ENCODE results near the gene SMARCC1. TPM values are rescaled to one million over a fixed set of nuclear protein-coding genes. Genes with fewer than 3 reads are reported as not detected.
A peak's percentile ranks its signal among the peaks of the same experiment; 100 is the strongest.

SMARCC1 gene
- total RNA-seq, 2 donors from 2014 or later: 25.9 to 34.3 TPM

DNA sequence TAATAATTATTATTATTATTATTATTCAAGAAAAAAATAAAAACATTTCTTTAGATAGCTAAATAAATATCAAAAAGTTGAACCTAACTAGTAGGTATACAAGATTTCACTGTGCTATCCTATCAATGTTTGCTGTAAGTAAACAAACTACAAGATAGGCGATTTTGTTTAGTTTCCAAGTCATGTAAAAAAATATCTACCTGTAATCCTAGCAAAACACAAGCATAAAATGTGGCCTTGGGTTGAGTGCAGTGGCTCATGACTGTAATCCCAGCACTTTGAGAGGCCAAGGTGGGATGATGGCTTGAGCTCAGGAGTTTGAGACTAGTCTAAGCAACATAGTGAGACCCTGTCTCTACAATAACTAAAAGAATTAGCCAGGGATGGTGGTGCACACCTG, 131.4 kb downstream of the SMARCC1 start:
- H3K9me3 ChIP-seq: no peaks in the 10 kb centered on the region
- H3K4me3 ChIP-seq: no peak overlapping the region
- ATAC-seq: no peak
- no peak overlapping the region for H3K27ac ChIP-seq
- intact Hi-C loops (cut with DNase I): no loop called here
- TF ChIP-seq, protein P1, sequence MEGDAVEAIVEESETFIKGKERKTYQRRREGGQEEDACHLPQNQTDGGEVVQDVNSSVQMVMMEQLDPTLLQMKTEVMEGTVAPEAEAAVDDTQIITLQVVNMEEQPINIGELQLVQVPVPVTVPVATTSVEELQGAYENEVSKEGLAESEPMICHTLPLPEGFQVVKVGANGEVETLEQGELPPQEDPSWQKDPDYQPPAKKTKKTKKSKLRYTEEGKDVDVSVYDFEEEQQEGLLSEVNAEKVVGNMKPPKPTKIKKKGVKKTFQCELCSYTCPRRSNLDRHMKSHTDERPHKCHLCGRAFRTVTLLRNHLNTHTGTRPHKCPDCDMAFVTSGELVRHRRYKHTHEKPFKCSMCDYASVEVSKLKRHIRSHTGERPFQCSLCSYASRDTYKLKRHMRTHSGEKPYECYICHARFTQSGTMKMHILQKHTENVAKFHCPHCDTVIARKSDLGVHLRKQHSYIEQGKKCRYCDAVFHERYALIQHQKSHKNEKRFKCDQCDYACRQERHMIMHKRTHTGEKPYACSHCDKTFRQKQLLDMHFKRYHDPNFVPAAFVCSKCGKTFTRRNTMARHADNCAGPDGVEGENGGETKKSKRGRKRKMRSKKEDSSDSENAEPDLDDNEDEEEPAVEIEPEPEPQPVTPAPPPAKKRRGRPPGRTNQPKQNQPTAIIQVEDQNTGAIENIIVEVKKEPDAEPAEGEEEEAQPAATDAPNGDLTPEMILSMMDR (IDR thresholded peaks at IDR 0.05): no peak
- TF ChIP-seq POLR2A (IDR thresholded peaks at IDR 0.05): no peak
- no peak for DNase-seq
- H3K27me3 ChIP-seq: no peaks in the 10 kb centered on the region
- WGBS, 2 donors: 31 to 45% methylated on average over 1 of the region's 1 CpG
- peaks cover 7% of the 10 kb centered on the region for H3K4me1 ChIP-seq
- H3K36me3 ChIP-seq (replicated peaks in 1 of 2; ENCODE audit: insufficient read depth in 1 of 2, low read depth in 2 of 2): no peaks in the 10 kb centered on the region

DNA sequence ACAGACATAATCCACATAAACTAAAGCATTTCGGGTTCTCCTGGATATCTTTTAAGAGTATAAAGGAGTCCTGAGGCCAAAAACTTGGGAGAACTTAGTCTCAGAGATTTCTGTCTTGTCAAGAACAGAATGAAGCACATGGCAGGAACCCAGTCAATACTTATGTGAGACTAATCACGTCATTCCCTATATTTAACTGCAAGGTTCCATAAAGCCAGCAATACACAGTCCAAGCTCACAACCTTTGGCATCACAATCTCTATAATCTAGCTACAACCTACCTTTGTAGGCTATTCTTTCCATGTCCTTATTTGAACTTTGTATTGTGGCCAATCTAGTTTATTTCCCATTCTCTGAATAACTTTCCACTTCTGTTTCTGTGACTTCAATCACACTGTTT, 134.1 kb downstream of the SMARCC1 start:
- Histone ChIP-seq H3K36me3 (replicated peaks in 1 of 2; ENCODE audit: insufficient read depth in 1 of 2, low read depth in 2 of 2) (no peaks in the 10 kb centered on the region), H3K27me3 (no peaks in the 10 kb centered on the region), H3K4me3 (no peak overlapping the region), H3K27ac (no peak overlapping the region), H3K4me1 (peaks cover 7% of the 10 kb centered on the region), H3K9me3 (no peaks in the 10 kb centered on the region)
- WGBS, 2 donors: 58 to 64% methylated on average over 2 of the region's 2 CpGs
- ATAC-seq: peak; percentile 48
- no peak for DNase-seq
- no peak for TF ChIP-seq POLR2A (IDR thresholded peaks at IDR 0.05)
- TF ChIP-seq, protein P1 (IDR thresholded peaks at IDR 0.05): no peak
- intact Hi-C loops (cut with DNase I): no loop called here

DNA sequence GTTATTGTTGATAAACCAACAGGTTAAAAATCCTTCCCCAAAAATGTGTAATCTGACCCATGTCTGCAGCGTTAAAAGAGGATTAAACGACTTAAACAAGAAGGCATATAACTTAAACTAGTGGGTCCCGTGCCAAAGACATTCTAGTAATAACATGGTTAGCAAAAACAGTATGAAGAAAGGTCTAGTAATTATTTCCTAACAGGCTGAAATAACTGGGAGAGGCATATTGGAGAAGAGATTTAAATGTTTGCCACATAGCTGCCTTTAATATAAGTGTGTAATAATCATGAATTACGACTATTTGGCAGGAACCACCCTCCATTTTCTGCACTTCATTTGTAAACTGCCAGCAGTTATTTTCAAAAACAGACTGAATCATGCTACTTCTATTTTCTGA, 135.3 kb downstream of the SMARCC1 start:
- ATAC-seq (no peak), DNase-seq (no peak)
- intact Hi-C loops (cut with DNase I): no loop called here
- Histone ChIP-seq H3K4me1 (peaks cover 3% of the 10 kb centered on the region), H3K27ac (no peak overlapping the region), H3K27me3 (no peaks in the 10 kb centered on the region), H3K4me3 (no peak overlapping the region), H3K9me3 (no peaks in the 10 kb centered on the region), H3K36me3 (replicated peaks in 1 of 2; ENCODE audit: insufficient read depth in 1 of 2, low read depth in 2 of 2) (no peaks in the 10 kb centered on the region)
- TF ChIP-seq, protein P1 (IDR thresholded peaks at IDR 0.05): no peak
- TF ChIP-seq POLR2A (IDR thresholded peaks at IDR 0.05): no peak
- 74 to 82% methylated on average over 4 of the region's 4 CpGs for WGBS, 2 donors

DNA sequence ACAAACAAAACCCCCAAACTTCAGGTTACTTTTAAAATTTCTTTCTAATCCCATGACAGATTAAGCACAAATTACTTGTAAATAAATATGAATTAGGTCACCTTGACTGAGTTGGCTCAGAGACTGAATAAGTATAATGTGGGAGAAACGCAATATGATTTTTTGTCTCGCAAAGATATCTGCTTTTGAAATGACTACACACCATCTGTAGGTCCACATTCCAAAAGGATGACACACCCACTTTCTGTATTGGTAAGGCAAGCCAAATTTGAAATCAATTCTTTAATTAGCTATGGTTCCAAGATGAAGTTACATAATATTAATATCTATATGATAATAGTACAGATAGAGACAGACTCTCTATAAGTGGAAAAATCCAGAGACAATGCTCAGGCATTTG, 136.1 kb downstream of the SMARCC1 start:
- WGBS, 2 donors: 28 to 38% methylated on average over 2 of the region's 2 CpGs
- DNase-seq (no peak), ATAC-seq (no peak)
- TF ChIP-seq, protein P1 (IDR thresholded peaks at IDR 0.05): no peak
- TF ChIP-seq POLR2A (IDR thresholded peaks at IDR 0.05): no peak
- Histone ChIP-seq H3K9me3 (no peaks in the 10 kb centered on the region), H3K27ac (no peak overlapping the region), H3K27me3 (no peaks in the 10 kb centered on the region), H3K4me1 (peaks cover 3% of the 10 kb centered on the region), H3K36me3 (replicated peaks in 1 of 2; ENCODE audit: insufficient read depth in 1 of 2, low read depth in 2 of 2) (no peaks in the 10 kb centered on the region), H3K4me3 (no peak overlapping the region)
- intact Hi-C loops (cut with DNase I): no loop called here

DNA sequence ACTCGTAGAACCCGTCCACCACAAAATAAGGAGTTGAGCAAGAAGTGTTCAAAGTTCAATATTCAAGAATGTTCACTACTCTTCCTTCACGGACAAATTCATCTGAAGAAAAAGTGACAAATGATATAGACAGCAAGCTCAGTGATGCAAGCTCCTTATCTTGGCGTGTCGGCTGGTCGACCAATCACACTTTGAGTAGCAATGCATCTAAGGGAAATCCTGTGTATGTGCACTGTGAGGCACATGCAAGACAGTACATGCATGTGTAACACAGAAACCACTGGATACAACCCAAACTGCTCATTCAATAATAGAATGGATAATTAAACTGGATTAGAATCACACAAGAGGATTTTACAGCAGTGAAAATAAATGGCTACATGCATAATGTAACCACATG, 138.6 kb downstream of the SMARCC1 start:
- TF ChIP-seq, protein P1 (IDR thresholded peaks at IDR 0.05): no peak
- no peak for TF ChIP-seq POLR2A (IDR thresholded peaks at IDR 0.05)

More for the DNA sequence above, 138.6 kb downstream of the SMARCC1 start:
- no peak overlapping the region for H3K4me3 ChIP-seq
- no peaks in the 10 kb centered on the region for H3K4me1 ChIP-seq
- peaks cover 0 to 5% of the 10 kb centered on the region in 2 donors for H3K36me3 ChIP-seq (replicated peaks in 1 of 2; ENCODE audit: insufficient read depth in 1 of 2, low read depth in 2 of 2)
- H3K9me3 ChIP-seq: no peaks in the 10 kb centered on the region
- no peak overlapping the region for H3K27ac ChIP-seq
- ATAC-seq (no peak), DNase-seq (no peak)
- H3K27me3 ChIP-seq: no peaks in the 10 kb centered on the region
- WGBS, 2 donors: 86 to 94% methylated on average over 6 of the region's 6 CpGs
- intact Hi-C loops (cut with DNase I): no loop called here
